Amygdala (tissue), 56 donors: ENCODE results near the gene P2RX6.

ENCODE experiments used
- DNase-seq, 56 donors: peaks; one replicate each; lab custom pipeline; 2025; lab: John Stamatoyannopoulos, UW

P2RX6 gene

GRCh38 chr22:20979243-20979809, 35.6 kb upstream of the P2RX6 start:
- DNase-seq = peak in 21 of 56 donors; percentile 14 to 80 (median 36)

- no peak for DNase-seq
These were observed 35.0 kb upstream of the P2RX6 start for GRCh38 chr22:20979940-20980453.

GRCh38 chr22:20980523-20980922, 34.4 kb upstream of the P2RX6 start:
- no peak for DNase-seq

- DNase-seq = no peak
These were observed 33.8 kb upstream of the P2RX6 start for GRCh38 chr22:20980938-20981722.

- peak in 54 of 56 donors; percentile 35 to 95 (median 83) for DNase-seq
These were observed 33.0 kb upstream of the P2RX6 start, which contains the start of gene LZTR1 for GRCh38 chr22:20981787-20982562. TSS of gene LZTR1 (plus strand) at chr22:20982297. CDS start at chr22:20982372, 75 bp downstream.

- DNase-seq = peak in 1 of 56 donors; percentile 60
These were observed 32.4 kb upstream of the P2RX6 start for GRCh38 chr22:20982563-20982882.

GRCh38 chr22:20983081-20983771, 31.7 kb upstream of the P2RX6 start:
- no peak for DNase-seq

GRCh38 chr22:20985720-20986119, 29.2 kb upstream of the P2RX6 start:
- DNase-seq = no peak

- DNase-seq = no peak
These were observed 28.6 kb upstream of the P2RX6 start for GRCh38 chr22:20986365-20986764.

- no peak for DNase-seq
These were observed 27.6 kb upstream of the P2RX6 start for GRCh38 chr22:20987375-20987774.

- no peak for DNase-seq
These were observed 26.2 kb upstream of the P2RX6 start for GRCh38 chr22:20988573-20989322.

GRCh38 chr22:20989323-20990138, 25.4 kb upstream of the P2RX6 start:
- DNase-seq = no peak

- no peak for DNase-seq
These were observed 24.5 kb upstream of the P2RX6 start for GRCh38 chr22:20990184-20991180.

GRCh38 chr22:20991252-20992055, 23.5 kb upstream of the P2RX6 start:
- no peak for DNase-seq

- DNase-seq = no peak
These were observed 22.9 kb upstream of the P2RX6 start for GRCh38 chr22:20992056-20992442.

GRCh38 chr22:20992456-20993303, 22.3 kb upstream of the P2RX6 start:
- no peak for DNase-seq
